GM12878 (cell line): Measurements from ENCODE around the gene TMPRSS9. TPM values are rescaled to one million over a fixed set of nuclear protein-coding genes. Genes with fewer than 3 reads are reported as not detected.

ENCODE experiments used
- ATAC-seq: fragments of 200-7000 bp; cut with Tn5 transposase; 3 replicates; pipeline ENCODE4 v1.9.1; 2020; ENCODE audit warnings: mild to moderate bottlenecking, moderate library complexity
- BruUV-seq: library from RNA; stranded (reverse); fragments of 400-500 nt; replicated peaks from 2 replicates; lab custom pipeline; 2021; lab: Mats Ljungman, UMichigan
- CTCF ChIA-PET: fragments of 300-600 bp; sonication (Branson Sonifier 250); formaldehyde crosslinking; extraction: SDS; loops from one replicate; lab custom pipeline; 2021; ENCODE audit warnings: inconsistent platforms; lab: Yijun Ruan, JAX
- POLR2A ChIA-PET: fragments of 350-600 bp; formaldehyde crosslinking; extraction: SDS; loops from one replicate; lab custom pipeline; 2021; ENCODE audit warnings: inconsistent platforms; lab: Charles Lee
- RAD21 ChIA-PET: fragments of 300-600 bp; sonication (Branson Sonifier 250); formaldehyde crosslinking; loops from one replicate; lab custom pipeline; 2023; ENCODE audit warnings: antibody characterized with exemption; ENCODE audit not compliant: unreplicated experiment; lab: Charles Lee
- SMC1A ChIA-PET: fragments of 300-600 bp; sonication (Branson Sonifier 250); formaldehyde crosslinking; loops from one replicate; lab custom pipeline; 2023; ENCODE audit not compliant: unreplicated experiment, uncharacterized antibody; lab: Charles Lee
- DNase-seq: peaks from one replicate; pipeline ENCODE4 v3.0.0-alpha.2; 2011; ENCODE audit warnings: low read depth, low spot score
- FAIRE-seq: peaks from 3 replicates; lab custom pipeline; 2011; peaks lifted over from hg19 to GRCh38; lab: Jason Lieb, UNC
- H2AFZ ChIP-seq: 2 replicates; pipeline ENCODE4 v1.6.0; 2011; ENCODE audit warnings: low read depth, low read length, control low read depth; ENCODE audit not compliant: control insufficient read depth
- H3K27ac ChIP-seq: 2 replicates; pipeline ENCODE4 v1.5.1; 2011; ENCODE audit warnings: control low read depth; ENCODE audit not compliant: control insufficient read depth, insufficient read depth
- H3K27me3 ChIP-seq, 2 experiments: replicated peaks in 1 of 2; 2 replicates each; pipeline versions ENCODE4 v1.6.0 to v1.6.1; 2011; ENCODE audit warnings: low read length in 1 of 2; ENCODE audit not compliant: control insufficient read depth in 2 of 2, insufficient read depth in 2 of 2
- H3K36me3 ChIP-seq, 2 experiments: 2 replicates each; pipeline ENCODE4 v1.5.1; 2011; ENCODE audit warnings: low read length in 1 of 2; ENCODE audit not compliant: control insufficient read depth in 2 of 2, insufficient read depth in 2 of 2
- H3K4me1 ChIP-seq: 2 replicates; pipeline ENCODE4 v1.6.1; 2011; ENCODE audit warnings: mild to moderate bottlenecking, low read length, moderate library complexity, mixed read lengths; ENCODE audit not compliant: control insufficient read depth, insufficient read depth
- H3K4me2 ChIP-seq: 2 replicates; pipeline ENCODE4 v1.6.0; 2011; ENCODE audit warnings: control low read depth; ENCODE audit not compliant: control insufficient read depth, insufficient read depth
- H3K4me3 ChIP-seq: fragments of 200-600 bp; sonication (generic); 2 replicates; pipeline ENCODE4 v1.5.1; 2016
- H3K79me2 ChIP-seq: 2 replicates; pipeline ENCODE4 v1.6.0; 2011; ENCODE audit warnings: low read length; ENCODE audit not compliant: control insufficient read depth, insufficient read depth
- H3K9ac ChIP-seq: 2 replicates; pipeline ENCODE4 v1.8.0; 2011; ENCODE audit warnings: low read length, control low read depth, mixed read lengths; ENCODE audit not compliant: control insufficient read depth, insufficient read depth
- H3K9me3 ChIP-seq: replicated peaks from 3 replicates; pipeline ENCODE4 v1.5.1; 2011; ENCODE audit warnings: mild to moderate bottlenecking, low read length; ENCODE audit not compliant: control insufficient read depth, insufficient read depth
- H4K20me1 ChIP-seq: 2 replicates; pipeline ENCODE4 v1.6.0; 2011; ENCODE audit not compliant: control insufficient read depth, insufficient read depth
- MYC ChIP-seq: IDR thresholded peaks from 2 replicates; pipeline ENCODE4 v1.6.1; 2011; ENCODE audit warnings: mild to moderate bottlenecking, low read length, moderate library complexity, inconsistent platforms; ENCODE audit not compliant: insufficient read depth, insufficient replicate concordance, insufficient read length, severe bottlenecking
- NR2C2 ChIP-seq: IDR thresholded peaks from 2 replicates; pipeline ENCODE4 v1.6.1; 2011; ENCODE audit warnings: borderline replicate concordance, low read depth; ENCODE audit not compliant: control insufficient read depth, insufficient read length
- PML ChIP-seq: IDR thresholded peaks from 2 replicates; pipeline ENCODE4 v1.6.1; 2012; ENCODE audit warnings: low read length, inconsistent platforms
- SUZ12 ChIP-seq: fragments of 200-600 bp; sonication (generic); IDR thresholded peaks from one replicate; pipeline ENCODE4 v1.6.1; 2018; ENCODE audit warnings: antibody characterized with exemption, mild to moderate bottlenecking; ENCODE audit not compliant: unreplicated experiment
- ZNF207 ChIP-seq: fragments of 450-650 bp; IDR thresholded peaks from 2 replicates; pipeline ENCODE4 v1.6.1; 2014; ENCODE audit warnings: antibody characterized with exemption, mild to moderate bottlenecking, borderline replicate concordance
- WGBS: methylation state at CpG from one replicate; pipeline ENCODE4 v1.1.6; 2016; ENCODE audit warnings: low lambda C conversion rate; ENCODE audit not compliant: insufficient replicate concordance, insufficient coverage; ENCODE audit errors: missing lambda C conversion rate; 5-methylcytosine and 5-hydroxymethylcytosine counted together
- in situ Hi-C: fragments of 300-500 bp; cut with MboI; formaldehyde crosslinking; loops from 9 replicates; pipeline ENCODE4 v1.14.3; 2018; ENCODE audit warnings: mixed read lengths
- intact Hi-C: fragments of 100-400 bp; cut with micrococcal nuclease; formaldehyde crosslinking; loops from one replicate; pipeline ENCODE4 v1.14.2; 2022; ENCODE audit not compliant: unreplicated experiment
- polyA plus RNA-seq, 11 experiments: library from polyadenylated mRNA; depleted of rRNA in 4 of 11; unstranded in 6 of 11; stranded (reverse) in 5 of 11; fragments of >200 nt; fragmentation: Nextera tagmentation in 4 of 11; fragmentation: Illumina TruSeq in 1 of 11; extraction: Ambion mirVana in 4 of 11; extraction: Trizol in 1 of 11; gene quantifications; 1 replicate in 1 of 11; 2 replicates in 10 of 11; pipeline versions ENCODE4 v1.2.1 to v1.2.3, GENCODE V29; 2011 to 2016; ENCODE audit warnings: inconsistent platforms in 2 of 11, missing spikeins in 2 of 11, low read depth in 1 of 11
- total RNA-seq, 4 experiments: library from RNA; depleted of rRNA in 3 of 4; stranded (reverse); fragments of >200 nt in 3 of 4; fragmentation: Illumina TruSeq in 1 of 4; extraction: Trizol in 1 of 4; gene quantifications; 2 replicates each; pipeline versions ENCODE4 v1.2.1 to v1.2.3, GENCODE V29; 2013 to 2021
- TF ChIP-seq, protein P1 (sequence below): fragments of 450-650 bp; formaldehyde crosslinking; IDR thresholded peaks from 2 replicates; pipeline ENCODE4 v1.4.0; 2022; ENCODE audit warnings: mild to moderate bottlenecking, moderate library complexity
- TF ChIP-seq, protein P2 (sequence below): fragments of 450-650 bp; IDR thresholded peaks from 2 replicates; pipeline ENCODE4 v1.6.1; 2016; ENCODE audit warnings: mild to moderate bottlenecking, moderate library complexity, borderline replicate concordance
- TF ChIP-seq, protein P3 (sequence below): fragments of 450-650 bp; IDR thresholded peaks from 2 replicates; pipeline ENCODE4 v1.6.1; 2017; ENCODE audit warnings: mild to moderate bottlenecking, moderate library complexity

The TMPRSS9 gene
- total and polyA plus RNA-seq, 10 of the 15 experiments (the other 5 are each of a cell fraction or from before 2014, with no cell fraction given): 0.24 TPM; not detected in 9

DNA sequence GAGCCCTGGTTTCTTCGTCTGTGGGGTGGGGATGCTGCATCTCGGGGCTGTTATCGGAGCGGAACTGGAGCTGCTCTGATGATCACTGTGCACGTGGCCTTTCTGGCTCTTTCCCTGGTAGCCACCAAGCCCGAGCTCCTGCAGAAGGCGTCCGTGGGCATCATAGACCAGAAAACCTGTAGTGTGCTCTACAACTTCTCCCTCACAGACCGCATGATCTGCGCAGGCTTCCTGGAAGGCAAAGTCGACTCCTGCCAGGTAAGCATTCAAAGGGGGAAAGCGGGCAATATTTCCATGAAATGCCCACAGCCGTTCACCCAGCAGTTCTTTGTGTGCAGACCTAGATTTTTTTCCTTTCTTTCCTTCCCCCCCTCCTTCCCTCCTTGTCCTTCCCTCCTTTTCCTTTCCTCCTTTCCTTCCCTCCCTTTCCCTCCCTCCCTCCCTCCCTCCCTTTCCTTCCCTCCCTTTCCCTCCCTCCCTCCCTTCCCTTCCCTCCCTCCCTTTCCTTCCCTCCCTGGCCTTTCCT lies 57.9 kb downstream of the TMPRSS9 start:
- Histone ChIP-seq H3K9ac (no peak overlapping the region), H3K4me1 (no peaks in the 10 kb centered on the region), H3K79me2 (no peaks in the 10 kb centered on the region), H3K4me2 (no peak overlapping the region), H3K36me3 (no peaks in the 10 kb centered on the region), H3K27ac (no peak overlapping the region), H3K4me3 (no peak overlapping the region), H2AFZ (no peak overlapping the region), H3K9me3 (no peaks in the 10 kb centered on the region), H3K27me3 (no peaks in the 10 kb centered on the region), H4K20me1 (no peaks in the 10 kb centered on the region)
- TF ChIP-seq PML: no peak
- no peak for TF ChIP-seq NR2C2
- TF ChIP-seq, protein P1, sequence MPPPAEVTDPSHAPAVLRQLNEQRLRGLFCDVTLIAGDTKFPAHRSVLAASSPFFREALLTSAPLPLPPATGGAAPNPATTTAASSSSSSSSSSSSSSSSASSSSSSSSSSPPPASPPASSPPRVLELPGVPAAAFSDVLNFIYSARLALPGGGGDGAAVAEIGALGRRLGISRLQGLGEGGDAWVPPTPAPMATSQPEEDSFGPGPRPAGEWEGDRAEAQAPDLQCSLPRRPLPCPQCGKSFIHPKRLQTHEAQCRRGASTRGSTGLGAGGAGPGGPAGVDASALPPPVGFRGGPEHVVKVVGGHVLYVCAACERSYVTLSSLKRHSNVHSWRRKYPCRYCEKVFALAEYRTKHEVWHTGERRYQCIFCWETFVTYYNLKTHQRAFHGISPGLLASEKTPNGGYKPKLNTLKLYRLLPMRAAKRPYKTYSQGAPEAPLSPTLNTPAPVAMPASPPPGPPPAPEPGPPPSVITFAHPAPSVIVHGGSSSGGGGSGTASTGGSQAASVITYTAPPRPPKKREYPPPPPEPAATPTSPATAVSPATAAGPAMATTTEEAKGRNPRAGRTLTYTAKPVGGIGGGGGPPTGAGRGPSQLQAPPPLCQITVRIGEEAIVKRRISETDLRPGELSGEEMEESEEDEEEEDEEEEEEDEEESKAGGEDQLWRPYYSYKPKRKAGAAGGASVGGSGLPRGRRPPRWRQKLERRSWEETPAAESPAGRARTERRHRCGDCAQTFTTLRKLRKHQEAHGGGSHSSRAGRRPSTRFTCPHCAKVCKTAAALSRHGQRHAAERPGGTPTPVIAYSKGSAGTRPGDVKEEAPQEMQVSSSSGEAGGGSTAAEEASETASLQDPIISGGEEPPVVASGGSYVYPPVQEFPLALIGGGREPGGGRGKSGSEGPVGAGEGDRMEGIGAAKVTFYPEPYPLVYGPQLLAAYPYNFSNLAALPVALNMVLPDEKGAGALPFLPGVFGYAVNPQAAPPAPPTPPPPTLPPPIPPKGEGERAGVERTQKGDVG (CRISPR knock-in tag): no peak
- TF ChIP-seq MYC: no peak
- TF ChIP-seq, protein P2, sequence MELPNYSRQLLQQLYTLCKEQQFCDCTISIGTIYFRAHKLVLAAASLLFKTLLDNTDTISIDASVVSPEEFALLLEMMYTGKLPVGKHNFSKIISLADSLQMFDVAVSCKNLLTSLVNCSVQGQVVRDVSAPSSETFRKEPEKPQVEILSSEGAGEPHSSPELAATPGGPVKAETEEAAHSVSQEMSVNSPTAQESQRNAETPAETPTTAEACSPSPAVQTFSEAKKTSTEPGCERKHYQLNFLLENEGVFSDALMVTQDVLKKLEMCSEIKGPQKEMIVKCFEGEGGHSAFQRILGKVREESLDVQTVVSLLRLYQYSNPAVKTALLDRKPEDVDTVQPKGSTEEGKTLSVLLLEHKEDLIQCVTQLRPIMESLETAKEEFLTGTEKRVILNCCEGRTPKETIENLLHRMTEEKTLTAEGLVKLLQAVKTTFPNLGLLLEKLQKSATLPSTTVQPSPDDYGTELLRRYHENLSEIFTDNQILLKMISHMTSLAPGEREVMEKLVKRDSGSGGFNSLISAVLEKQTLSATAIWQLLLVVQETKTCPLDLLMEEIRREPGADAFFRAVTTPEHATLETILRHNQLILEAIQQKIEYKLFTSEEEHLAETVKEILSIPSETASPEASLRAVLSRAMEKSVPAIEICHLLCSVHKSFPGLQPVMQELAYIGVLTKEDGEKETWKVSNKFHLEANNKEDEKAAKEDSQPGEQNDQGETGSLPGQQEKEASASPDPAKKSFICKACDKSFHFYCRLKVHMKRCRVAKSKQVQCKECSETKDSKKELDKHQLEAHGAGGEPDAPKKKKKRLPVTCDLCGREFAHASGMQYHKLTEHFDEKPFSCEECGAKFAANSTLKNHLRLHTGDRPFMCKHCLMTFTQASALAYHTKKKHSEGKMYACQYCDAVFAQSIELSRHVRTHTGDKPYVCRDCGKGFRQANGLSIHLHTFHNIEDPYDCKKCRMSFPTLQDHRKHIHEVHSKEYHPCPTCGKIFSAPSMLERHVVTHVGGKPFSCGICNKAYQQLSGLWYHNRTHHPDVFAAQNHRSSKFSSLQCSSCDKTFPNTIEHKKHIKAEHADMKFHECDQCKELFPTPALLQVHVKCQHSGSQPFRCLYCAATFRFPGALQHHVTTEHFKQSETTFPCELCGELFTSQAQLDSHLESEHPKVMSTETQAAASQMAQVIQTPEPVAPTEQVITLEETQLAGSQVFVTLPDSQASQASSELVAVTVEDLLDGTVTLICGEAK: no peak
- no peak for TF ChIP-seq ZNF207
- TF ChIP-seq, protein P3, sequence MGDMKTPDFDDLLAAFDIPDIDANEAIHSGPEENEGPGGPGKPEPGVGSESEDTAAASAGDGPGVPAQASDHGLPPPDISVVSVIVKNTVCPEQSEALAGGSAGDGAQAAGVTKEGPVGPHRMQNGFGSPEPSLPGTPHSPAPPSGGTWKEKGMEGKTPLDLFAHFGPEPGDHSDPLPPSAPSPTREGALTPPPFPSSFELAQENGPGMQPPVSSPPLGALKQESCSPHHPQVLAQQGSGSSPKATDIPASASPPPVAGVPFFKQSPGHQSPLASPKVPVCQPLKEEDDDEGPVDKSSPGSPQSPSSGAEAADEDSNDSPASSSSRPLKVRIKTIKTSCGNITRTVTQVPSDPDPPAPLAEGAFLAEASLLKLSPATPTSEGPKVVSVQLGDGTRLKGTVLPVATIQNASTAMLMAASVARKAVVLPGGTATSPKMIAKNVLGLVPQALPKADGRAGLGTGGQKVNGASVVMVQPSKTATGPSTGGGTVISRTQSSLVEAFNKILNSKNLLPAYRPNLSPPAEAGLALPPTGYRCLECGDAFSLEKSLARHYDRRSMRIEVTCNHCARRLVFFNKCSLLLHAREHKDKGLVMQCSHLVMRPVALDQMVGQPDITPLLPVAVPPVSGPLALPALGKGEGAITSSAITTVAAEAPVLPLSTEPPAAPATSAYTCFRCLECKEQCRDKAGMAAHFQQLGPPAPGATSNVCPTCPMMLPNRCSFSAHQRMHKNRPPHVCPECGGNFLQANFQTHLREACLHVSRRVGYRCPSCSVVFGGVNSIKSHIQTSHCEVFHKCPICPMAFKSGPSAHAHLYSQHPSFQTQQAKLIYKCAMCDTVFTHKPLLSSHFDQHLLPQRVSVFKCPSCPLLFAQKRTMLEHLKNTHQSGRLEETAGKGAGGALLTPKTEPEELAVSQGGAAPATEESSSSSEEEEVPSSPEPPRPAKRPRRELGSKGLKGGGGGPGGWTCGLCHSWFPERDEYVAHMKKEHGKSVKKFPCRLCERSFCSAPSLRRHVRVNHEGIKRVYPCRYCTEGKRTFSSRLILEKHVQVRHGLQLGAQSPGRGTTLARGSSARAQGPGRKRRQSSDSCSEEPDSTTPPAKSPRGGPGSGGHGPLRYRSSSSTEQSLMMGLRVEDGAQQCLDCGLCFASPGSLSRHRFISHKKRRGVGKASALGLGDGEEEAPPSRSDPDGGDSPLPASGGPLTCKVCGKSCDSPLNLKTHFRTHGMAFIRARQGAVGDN: no peak
- TF ChIP-seq SUZ12: no peak
- ChIA-PET POLR2A (interaction anchor here (0.6 kb wide), 1 partner anchor 39 kb away, joined by 4 read pairs; the partner anchor contains the start of gene LMNB2), RAD21 (no interaction called here), SMC1A (no interaction called here), CTCF (no interaction called here)
- ATAC-seq (no peak), FAIRE-seq (no peak), DNase-seq (no peak)
- in situ Hi-C loops (no loop called here), intact Hi-C loops (no loop called here)
- BruUV-seq: no TSS peak
- WGBS: 85% methylated on average over 13 of the region's 13 CpGs
